Aorta (tissue), 5 donors: Measurements from ENCODE around the gene RASGRP1. TPM values are rescaled to one million over a fixed set of nuclear protein-coding genes. Genes with fewer than 3 reads are reported as not detected.

Experiments
- ATAC-seq: fragments of 200-7000 bp; cut with Tn5 transposase; one replicate; pipeline ENCODE4 v1.9.1; 2022; ENCODE audit warnings: moderate library complexity; ENCODE audit not compliant: low FRiP score
- DNase-seq, 2 donors: peaks; one replicate each; pipeline ENCODE4 v3.0.0-alpha.2; 2020
- H3K27ac ChIP-seq, 2 donors: one replicate each; pipeline ENCODE4 v1.5.1; 2013; ENCODE audit warnings: low read length in 2 of 2, mild to moderate bottlenecking in 2 of 2, moderate library complexity in 2 of 2, control low read depth in 1 of 2, inconsistent platforms in 1 of 2, low read depth in 1 of 2
- H3K27me3 ChIP-seq, 2 donors: one replicate each; pipeline ENCODE4 v1.6.1; 2013; ENCODE audit warnings: control low read depth in 1 of 2, low read length in 1 of 2, mild to moderate bottlenecking in 1 of 2, moderate library complexity in 1 of 2; ENCODE audit not compliant: insufficient read depth in 2 of 2, control insufficient read depth in 1 of 2
- H3K36me3 ChIP-seq, 2 donors: one replicate each; pipeline ENCODE4 v1.6.1; 2013; ENCODE audit warnings: control low read depth in 1 of 2, low read length in 1 of 2, mild to moderate bottlenecking in 1 of 2; ENCODE audit not compliant: insufficient read depth in 2 of 2, control insufficient read depth in 1 of 2
- H3K4me1 ChIP-seq, 2 donors: one replicate each; pipeline ENCODE4 v1.6.1; 2013; ENCODE audit warnings: low read length in 2 of 2, control low read depth in 1 of 2, mild to moderate bottlenecking in 1 of 2, moderate library complexity in 1 of 2; ENCODE audit not compliant: insufficient read depth in 2 of 2, control insufficient read depth in 1 of 2
- H3K4me3 ChIP-seq, 2 donors: one replicate each; pipeline ENCODE4 v1.5.1; 2013; ENCODE audit warnings: low read length in 2 of 2, control low read depth in 1 of 2, mild to moderate bottlenecking in 1 of 2
- H3K9me3 ChIP-seq: one replicate; pipeline ENCODE4 v1.6.1; 2013; ENCODE audit warnings: mild to moderate bottlenecking, low read length; ENCODE audit not compliant: control insufficient read depth
- WGBS, 2 donors: extraction: QIAGEN DNeasy Blood & Tissue Kit; methylation state at CpG; one replicate each; pipeline ENCODE4 v1.1.7; 2013; 5-methylcytosine and 5-hydroxymethylcytosine counted together
- intact Hi-C, 2 donors: fragments of 100-400 bp; cut with DNase I; formaldehyde crosslinking; loops; one replicate each; pipeline versions ENCODE4 v1.14.2 to v1.15.0; 2022
- polyA plus RNA-seq, 2 donors: library from polyadenylated mRNA; stranded (reverse); fragments of 200-250 nt; gene quantifications; one replicate each; pipeline ENCODE4 v1.2.3, GENCODE V29; 2013
- total RNA-seq, 2 donors: library from RNA; stranded (reverse); fragmentation: NEBNext Ultra II Directional; extraction: Animal tissue kit (Norgen Biotek cat#: 25700); gene quantifications; one replicate each; pipeline ENCODE4 v1.2.1, GENCODE V29; 2021
- donor health status: healthy with polysubstance abuse.
- donor health status: Bipolar disorder and iron deficiency.
- donor health status: DM: no; HTN: no; CAD: no.
- donor health status: DM: no; HTN: no; CAD: no.
- donor health status: DM: yes; HTN: yes; CAD: no.

Gene RASGRP1
- total and polyA plus RNA-seq, 4 donors, result 0.50 to 3.1 (median 1.5) TPM; not detected in 1

DNA sequence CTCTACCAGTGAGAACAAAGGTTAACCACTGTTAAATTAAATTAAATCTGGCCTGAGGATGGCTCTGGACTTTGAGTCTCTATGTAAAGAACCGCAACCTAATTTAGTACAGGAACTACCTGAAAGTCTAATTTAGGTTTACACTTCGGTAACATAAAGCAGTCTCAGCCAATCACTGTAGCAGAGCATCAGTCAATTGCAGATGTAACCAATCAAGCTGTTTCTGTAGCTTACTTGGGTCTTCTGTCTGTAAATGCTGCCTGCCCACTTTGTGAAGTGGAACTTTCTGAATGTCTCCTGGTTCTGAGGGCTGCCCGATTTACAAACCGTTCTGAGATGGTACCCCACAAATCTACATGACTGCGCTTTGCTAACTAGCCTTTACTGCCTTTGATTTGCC is 39.1 kb upstream of the RASGRP1 start:
- intact Hi-C loops, result no loop called here

DNA sequence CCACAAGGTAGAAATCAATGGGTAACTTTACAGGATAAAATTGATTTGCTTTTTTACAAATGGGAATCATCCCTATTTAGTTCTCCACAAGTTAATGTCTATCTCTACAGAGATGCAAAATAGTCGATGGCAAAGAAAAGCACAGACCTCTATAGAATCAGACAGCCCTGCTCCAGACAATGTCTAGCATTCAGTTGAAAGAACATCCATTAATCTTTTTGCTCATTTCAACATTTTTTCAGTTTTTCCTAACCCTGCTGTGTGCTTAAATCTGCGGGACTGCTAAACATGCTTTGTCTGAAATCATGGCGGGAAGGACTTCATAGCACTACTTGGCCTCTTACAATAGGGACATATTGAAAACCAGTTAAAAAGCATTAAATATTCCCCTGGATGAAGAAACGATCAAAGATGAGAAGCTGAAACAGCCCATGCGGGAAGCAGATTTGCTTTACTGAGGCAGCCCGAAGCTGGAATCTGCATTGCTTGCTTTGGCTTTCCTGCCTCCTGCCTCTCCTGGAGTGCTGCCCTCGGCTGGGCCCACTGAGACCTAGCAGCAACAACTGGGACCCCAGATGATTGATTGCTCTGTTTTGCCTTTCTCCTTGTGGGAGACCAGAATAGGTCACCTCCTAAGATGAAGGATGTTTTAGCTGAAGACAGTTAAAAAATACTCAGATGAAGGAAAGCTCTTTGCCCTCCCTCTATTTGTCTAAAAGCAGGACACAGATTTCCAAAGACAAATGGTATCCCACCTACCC is 38.5 kb upstream of the RASGRP1 start:
- DNase-seq (no peak), ATAC-seq (no peak)
- no peaks in the 10 kb centered on the region for H3K9me3 ChIP-seq
- intact Hi-C loops, result no loop called here
- 7 to 12% methylated on average over 7 of the region's 7 CpGs for WGBS, 2 donors
- H3K4me3 ChIP-seq, result no peak overlapping the region
- peaks cover 0 to 2% of the 10 kb centered on the region in 2 donors for H3K27me3 ChIP-seq
- H3K27ac ChIP-seq, result no peak overlapping the region
- no peaks in the 10 kb centered on the region for H3K4me1 ChIP-seq
- H3K36me3 ChIP-seq, result no peaks in the 10 kb centered on the region

More for the DNA sequence above, 39.1 kb upstream of the RASGRP1 start:
- no peaks in the 10 kb centered on the region for H3K4me1 ChIP-seq
- no peak overlapping the region for H3K4me3 ChIP-seq
- peaks cover 0 to 2% of the 10 kb centered on the region in 2 donors for H3K27me3 ChIP-seq
- DNase-seq, result no peak
- no peaks in the 10 kb centered on the region for H3K9me3 ChIP-seq
- no peak for ATAC-seq
- H3K36me3 ChIP-seq, result no peaks in the 10 kb centered on the region
- H3K27ac ChIP-seq, result no peak overlapping the region
- 90 to 96% methylated on average over 5 of the region's 5 CpGs for WGBS, 2 donors

DNA sequence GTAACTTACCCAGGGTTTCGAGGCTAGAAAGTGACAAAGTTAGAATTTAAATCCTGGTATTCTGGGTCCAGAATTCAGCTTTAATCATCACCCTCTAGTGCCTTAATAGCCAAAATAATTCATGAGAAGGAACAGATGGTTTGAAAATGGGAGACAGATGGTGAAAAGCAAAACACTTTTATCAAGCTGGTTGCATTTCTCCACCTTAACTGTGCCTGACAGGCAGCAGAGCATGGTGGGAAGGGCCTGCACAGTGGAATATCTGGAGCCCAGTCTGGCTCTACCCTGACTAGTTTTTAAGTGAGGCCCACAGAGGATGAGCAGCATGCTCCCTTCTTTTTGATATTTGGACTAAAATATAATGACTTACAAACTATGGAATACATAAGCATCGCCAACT is 35.6 kb upstream of the RASGRP1 start:
- no peak overlapping the region for H3K27ac ChIP-seq
- H3K9me3 ChIP-seq, result no peaks in the 10 kb centered on the region
- DNase-seq, result no peak
- no peaks in the 10 kb centered on the region for H3K4me1 ChIP-seq
- intact Hi-C loops, result no loop called here
- H3K36me3 ChIP-seq, result no peaks in the 10 kb centered on the region
- peaks cover 0 to 2% of the 10 kb centered on the region in 2 donors for H3K27me3 ChIP-seq
- no peak for ATAC-seq
- 95 to 98% methylated on average over 2 of the region's 2 CpGs for WGBS, 2 donors
- no peak overlapping the region for H3K4me3 ChIP-seq

DNA sequence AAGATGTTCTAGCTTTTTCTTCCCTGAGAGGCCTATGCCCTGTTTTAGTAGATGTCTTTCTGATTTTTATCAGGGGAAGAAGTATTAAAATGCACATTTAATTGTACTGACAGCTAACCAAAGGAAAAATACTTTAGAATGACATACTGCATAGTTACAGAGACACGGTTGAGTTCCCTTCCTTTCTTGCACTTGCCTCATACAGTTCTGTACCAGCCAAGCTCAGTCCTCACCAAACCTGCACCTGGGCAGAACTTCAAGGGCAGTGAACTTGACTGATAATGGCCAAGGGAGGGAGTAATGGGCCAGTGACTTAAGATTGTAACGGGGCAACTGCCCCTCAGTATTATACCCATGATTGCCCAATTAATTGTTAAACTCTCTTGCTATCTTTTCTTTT is 34.1 kb upstream of the RASGRP1 start:
- Histone ChIP-seq H3K4me3 (no peak overlapping the region), H3K36me3 (no peaks in the 10 kb centered on the region), H3K27ac (no peak overlapping the region), H3K4me1 (no peaks in the 10 kb centered on the region), H3K9me3 (no peaks in the 10 kb centered on the region), H3K27me3 (peaks cover 0 to 2% of the 10 kb centered on the region in 2 donors)
- DNase-seq (no peak), ATAC-seq (no peak)
- WGBS, 2 donors, result 90 to 93% methylated on average over 2 of the region's 2 CpGs
- intact Hi-C loops, result no loop called here

DNA sequence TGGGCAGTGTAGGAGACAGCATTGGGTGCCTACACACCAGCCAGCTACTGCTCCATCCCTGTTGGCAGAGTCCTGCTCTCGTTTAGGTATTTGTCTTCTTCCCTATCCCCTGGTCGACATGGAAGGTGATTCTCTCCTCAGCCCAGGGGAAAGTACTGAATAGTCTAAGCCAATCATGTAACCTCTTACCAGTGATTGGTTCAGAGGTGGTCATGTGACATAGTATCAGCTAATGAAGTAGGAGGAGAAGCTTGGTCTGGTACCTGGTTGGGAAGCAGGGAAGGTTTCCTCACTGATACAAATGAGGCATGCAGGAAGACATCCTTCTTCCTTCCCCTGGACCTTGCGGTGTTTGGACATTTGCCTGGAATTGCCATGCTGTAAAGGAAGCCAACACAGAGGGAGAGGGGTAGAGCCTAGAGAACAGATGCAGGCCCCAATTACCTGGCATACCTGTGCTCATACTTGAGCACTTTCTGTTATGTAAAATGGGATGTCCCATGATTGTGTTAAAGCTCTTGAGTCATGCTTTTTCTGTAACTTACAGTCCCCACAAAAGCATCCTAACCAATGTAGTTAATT is 32.7 kb upstream of the RASGRP1 start:
- Histone ChIP-seq H3K36me3 (no peaks in the 10 kb centered on the region), H3K9me3 (no peaks in the 10 kb centered on the region), H3K27me3 (peaks cover 0 to 2% of the 10 kb centered on the region in 2 donors), H3K27ac (no peak overlapping the region), H3K4me1 (no peaks in the 10 kb centered on the region), H3K4me3 (no peak overlapping the region)
- WGBS, 2 donors, result 85 to 93% methylated on average over 3 of the region's 3 CpGs
- no peak for ATAC-seq
- intact Hi-C loops, result no loop called here
- DNase-seq, result no peak

DNA sequence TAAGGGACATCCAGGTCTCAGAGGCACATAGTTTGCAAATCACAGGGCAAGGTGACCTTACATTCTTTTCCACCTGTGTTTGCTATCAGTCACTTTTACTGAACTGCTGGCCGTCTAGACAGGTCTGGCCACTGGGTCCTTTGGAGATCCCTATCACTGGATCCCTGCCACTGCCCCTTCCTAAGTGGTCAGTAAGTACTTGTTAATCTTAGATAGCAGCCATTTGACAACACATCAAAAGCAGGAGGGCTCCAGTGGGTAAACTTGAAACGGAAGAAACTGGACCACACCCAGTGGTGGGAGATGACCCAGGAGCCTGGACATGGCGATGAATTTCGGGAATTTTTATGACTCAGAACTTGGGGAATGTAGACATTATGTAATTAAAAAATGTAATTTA is 28.9 kb upstream of the RASGRP1 start:
- Histone ChIP-seq H3K9me3 (no peaks in the 10 kb centered on the region), H3K36me3 (no peaks in the 10 kb centered on the region), H3K4me3 (no peak overlapping the region), H3K27me3 (no peaks in the 10 kb centered on the region), H3K4me1 (no peaks in the 10 kb centered on the region), H3K27ac (no peak overlapping the region)
- no peak for ATAC-seq
- DNase-seq, result no peak
- intact Hi-C loops, result no loop called here
- 52 to 54% methylated on average over 4 of the region's 4 CpGs for WGBS, 2 donors

DNA sequence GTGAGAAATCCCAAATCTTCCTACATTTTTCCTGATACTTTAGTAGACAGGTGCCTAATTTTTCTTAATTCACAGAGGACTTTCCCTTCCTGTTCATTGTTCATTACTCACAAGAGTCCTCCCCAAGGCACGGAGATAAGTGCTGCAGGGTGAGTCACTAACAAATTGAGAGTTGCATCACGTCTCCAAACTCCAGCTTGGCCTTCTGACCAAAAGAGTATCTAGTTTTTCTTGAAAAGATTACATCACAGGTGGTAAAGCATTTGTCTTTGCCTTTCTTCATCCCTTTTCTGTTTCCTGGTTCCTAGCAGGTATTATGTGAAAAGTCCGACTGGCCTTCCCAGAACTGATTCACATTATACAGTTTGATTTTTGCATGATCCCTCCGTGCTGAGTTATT is 24.9 kb upstream of the RASGRP1 start:
- Histone ChIP-seq H3K9me3 (no peaks in the 10 kb centered on the region), H3K27ac (no peak overlapping the region), H3K4me1 (no peaks in the 10 kb centered on the region), H3K27me3 (no peaks in the 10 kb centered on the region), H3K4me3 (no peak overlapping the region), H3K36me3 (no peaks in the 10 kb centered on the region)
- intact Hi-C loops, result loop anchor here in 1 of 2 donors (10.0 kb wide), 1 partner anchor 55 kb away; no protein-coding TSS in a partner anchor
- peak; percentile 19 for ATAC-seq
- no peak for DNase-seq
- 58 to 71% methylated on average over 4 of the region's 4 CpGs for WGBS, 2 donors

DNA sequence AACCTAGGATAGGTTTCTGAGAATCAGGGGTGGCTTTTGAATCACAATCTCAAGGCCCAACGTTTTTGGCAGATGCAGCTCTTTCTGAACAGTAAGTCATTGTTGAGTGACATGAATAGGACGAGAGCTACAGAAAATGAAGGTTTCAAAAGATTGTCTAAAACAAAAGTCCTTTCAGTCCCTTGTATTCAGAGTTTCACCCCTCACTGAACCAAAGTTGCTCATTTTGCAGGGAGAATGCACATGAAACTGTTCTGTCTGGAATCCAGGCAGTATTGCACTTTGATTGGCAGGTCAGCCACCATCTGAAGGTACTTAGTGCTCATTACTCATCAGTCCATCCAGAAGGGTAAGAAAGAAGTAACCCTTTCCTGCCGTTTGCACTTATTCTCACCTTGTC is 24.1 kb upstream of the RASGRP1 start:
- Histone ChIP-seq H3K4me1 (no peaks in the 10 kb centered on the region), H3K4me3 (no peak overlapping the region), H3K27me3 (no peaks in the 10 kb centered on the region), H3K27ac (no peak overlapping the region), H3K9me3 (no peaks in the 10 kb centered on the region), H3K36me3 (no peaks in the 10 kb centered on the region)
- intact Hi-C loops, result loop anchor here in 1 of 2 donors (10.0 kb wide), 1 partner anchor 56 kb away; no protein-coding TSS in a partner anchor
- ATAC-seq, result no peak
- no peak for DNase-seq
- WGBS, 2 donors, result 41 to 53% methylated on average over 3 of the region's 3 CpGs

DNA sequence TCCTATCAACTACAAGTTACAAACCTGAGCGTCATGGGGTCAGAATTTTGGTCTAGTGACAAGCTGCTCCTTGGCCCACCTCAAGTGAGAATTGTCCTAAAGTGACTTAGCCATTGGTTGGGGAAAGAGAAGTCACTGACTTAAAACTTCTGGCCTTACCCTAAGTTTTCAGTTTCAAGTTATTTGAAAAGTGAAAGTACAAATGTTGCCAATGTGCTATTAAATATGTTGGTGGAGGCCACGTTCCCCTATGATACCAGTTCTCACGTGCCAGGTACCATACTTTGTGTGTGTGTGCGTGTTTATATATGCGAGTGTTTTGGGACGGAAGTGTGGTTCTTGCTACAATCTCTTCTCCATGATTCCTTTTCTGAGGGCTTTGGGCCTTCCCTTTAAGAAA is 22.6 kb upstream of the RASGRP1 start:
- no peak for ATAC-seq

More for the DNA sequence above, 22.6 kb upstream of the RASGRP1 start:
- 56 to 65% methylated on average over 6 of the region's 6 CpGs for WGBS, 2 donors
- intact Hi-C loops, result loop anchor here in 1 of 2 donors (10.0 kb wide), 1 partner anchor 58 kb away; no protein-coding TSS in a partner anchor
- H3K27me3 ChIP-seq, result no peaks in the 10 kb centered on the region
- no peaks in the 10 kb centered on the region for H3K4me1 ChIP-seq
- no peaks in the 10 kb centered on the region for H3K36me3 ChIP-seq
- no peak overlapping the region for H3K4me3 ChIP-seq
- no peak overlapping the region for H3K27ac ChIP-seq
- no peak for DNase-seq
- H3K9me3 ChIP-seq, result no peaks in the 10 kb centered on the region
